IMR-90 (cell line): ENCODE results near the gene YKT6. TPM values are rescaled to one million over a fixed set of nuclear protein-coding genes. Genes with fewer than 3 reads are reported as not detected.

Experiments
- ATAC-seq: fragments of 200-7000 bp; cut with Tn5 transposase; 2 replicates; pipeline ENCODE4 v1.9.1; 2020; ENCODE audit warnings: low read depth, mild to moderate bottlenecking, moderate library complexity
- BruUV-seq: library from RNA; stranded (reverse); fragments of 400-500 nt; replicated peaks from 2 replicates; lab custom pipeline; 2021; lab: Mats Ljungman, UMichigan
- CTCF ChIA-PET: fragments of 300-600 bp; formaldehyde crosslinking; extraction: SDS; loops from one replicate; lab custom pipeline; 2021; ENCODE audit warnings: antibody characterized with exemption; lab: Yijun Ruan, JAX
- POLR2A ChIA-PET: fragments of 300-600 bp; sonication (Branson Sonifier 250); formaldehyde crosslinking; loops from one replicate; lab custom pipeline; 2022; ENCODE audit warnings: antibody characterized with exemption; ENCODE audit not compliant: unreplicated experiment; lab: Charles Lee
- DNase-seq: peaks from one replicate; pipeline ENCODE4 v3.0.0; 2013
- H2AFZ ChIP-seq: replicated peaks from 2 replicates; pipeline ENCODE3; 2013; ENCODE audit warnings: low read length, mild to moderate bottlenecking; ENCODE audit not compliant: poor library complexity
- H2AK5ac ChIP-seq: 2 replicates; pipeline ENCODE4 v1.6.1; 2013; ENCODE audit warnings: low read depth, low read length, inconsistent platforms
- H2AK9ac ChIP-seq: replicated peaks from 2 replicates; pipeline ENCODE3; 2013; ENCODE audit warnings: mild to moderate bottlenecking, low read depth, low read length, moderate library complexity; ENCODE audit not compliant: poor library complexity
- H2BK120ac ChIP-seq: 2 replicates; pipeline ENCODE4 v1.6.1; 2013; ENCODE audit warnings: low read depth, low read length, inconsistent platforms
- H2BK15ac ChIP-seq: 3 replicates; pipeline ENCODE4 v1.6.1; 2013; ENCODE audit warnings: low read depth, low read length, inconsistent platforms
- H2BK20ac ChIP-seq: 2 replicates; pipeline ENCODE4 v1.6.1; 2013; ENCODE audit warnings: low read depth, mild to moderate bottlenecking, inconsistent platforms, low read length, moderate library complexity
- H2BK5ac ChIP-seq: 2 replicates; pipeline ENCODE4 v1.6.1; 2013; ENCODE audit warnings: mild to moderate bottlenecking, low read depth, low read length, inconsistent platforms; ENCODE audit not compliant: poor library complexity, severe bottlenecking
- H3K14ac ChIP-seq: replicated peaks from 2 replicates; pipeline ENCODE4 v1.6.1; 2013; ENCODE audit warnings: low read depth, low read length, inconsistent platforms
- H3K18ac ChIP-seq: 2 replicates; pipeline ENCODE4 v1.6.1; 2013; ENCODE audit warnings: low read depth, low read length, control low read depth
- H3K23ac ChIP-seq: 2 replicates; pipeline ENCODE4 v1.6.1; 2013; ENCODE audit warnings: low read depth, low read length, inconsistent platforms
- H3K27ac ChIP-seq: 2 replicates; pipeline ENCODE4 v1.5.1; 2013; ENCODE audit warnings: mild to moderate bottlenecking, control low read depth, low read length; ENCODE audit not compliant: insufficient read depth
- H3K27me3 ChIP-seq: 2 replicates; pipeline ENCODE4 v1.6.1; 2013; ENCODE audit warnings: low read length; ENCODE audit not compliant: control insufficient read depth, insufficient read depth
- H3K36me3 ChIP-seq: 2 replicates; pipeline ENCODE4 v1.6.1; 2013; ENCODE audit warnings: low read length, mixed read lengths; ENCODE audit not compliant: control insufficient read depth, insufficient read depth
- H3K4ac ChIP-seq: 2 replicates; pipeline ENCODE4 v1.6.1; 2013; ENCODE audit warnings: low read depth, low read length, inconsistent platforms
- H3K4me1 ChIP-seq: 2 replicates; pipeline ENCODE4 v1.6.1; 2013; ENCODE audit warnings: low read length, mixed read lengths; ENCODE audit not compliant: control insufficient read depth, insufficient read depth
- H3K4me2 ChIP-seq: 2 replicates; pipeline ENCODE4 v1.6.1; 2013; ENCODE audit warnings: low read depth, mild to moderate bottlenecking, control low read depth, low read length, moderate library complexity
- H3K4me3 ChIP-seq: 2 replicates; pipeline ENCODE4 v1.5.1; 2013; ENCODE audit warnings: low read depth, mild to moderate bottlenecking, control low read depth, low read length, moderate library complexity; ENCODE audit not compliant: insufficient read depth
- H3K56ac ChIP-seq: 2 replicates; pipeline ENCODE4 v1.6.1; 2013; ENCODE audit warnings: low read length, inconsistent platforms; ENCODE audit not compliant: insufficient read depth; ENCODE audit errors: extremely low read depth
- H3K79me1 ChIP-seq, 2 experiments: 2 replicates each; pipeline ENCODE4 v1.6.1; 2013; ENCODE audit warnings: low read length in 2 of 2, inconsistent platforms in 1 of 2, low read depth in 1 of 2
- H3K9ac ChIP-seq: 2 replicates; pipeline ENCODE4 v1.6.1; 2013; ENCODE audit warnings: low read depth, low read length, control low read depth
- H3K9me1 ChIP-seq: 2 replicates; pipeline ENCODE4 v1.6.1; 2013; ENCODE audit warnings: low read length, inconsistent platforms; ENCODE audit not compliant: insufficient read depth
- H3K9me3 ChIP-seq: 2 replicates; pipeline ENCODE4 v1.6.1; 2013; ENCODE audit warnings: low read length; ENCODE audit not compliant: control insufficient read depth, insufficient read depth
- H4K20me1 ChIP-seq: 2 replicates; pipeline ENCODE4 v1.6.1; 2013; ENCODE audit warnings: low read length, inconsistent platforms; ENCODE audit not compliant: insufficient read depth
- H4K5ac ChIP-seq: 2 replicates; pipeline ENCODE4 v1.6.1; 2013; ENCODE audit warnings: mild to moderate bottlenecking, low read depth, low read length, control low read depth
- H4K8ac ChIP-seq, 2 experiments: 2 replicates each; pipeline ENCODE4 v1.6.1; 2013; ENCODE audit warnings: low read depth in 2 of 2, low read length in 2 of 2, control low read depth in 1 of 2, inconsistent platforms in 1 of 2
- H4K91ac ChIP-seq: 2 replicates; pipeline ENCODE4 v1.6.1; 2013; ENCODE audit warnings: low read depth, low read length, inconsistent platforms; ENCODE audit not compliant: insufficient read depth
- CEBPB ChIP-seq: IDR thresholded peaks from 2 replicates; pipeline ENCODE4 v1.6.1; 2012; ENCODE audit warnings: low read depth, low read length, improper control_type of control experiment
- ELK1 ChIP-seq: fragments of 150-350 bp; IDR thresholded peaks from 2 replicates; pipeline ENCODE4 v1.6.1; 2016; ENCODE audit warnings: low read depth, mild to moderate bottlenecking, low read length, moderate library complexity, borderline replicate concordance
- MAZ ChIP-seq: IDR thresholded peaks from 2 replicates; pipeline ENCODE4 v1.6.1; 2012; ENCODE audit warnings: low read depth, mild to moderate bottlenecking, low read length, improper control_type of control experiment, moderate library complexity, borderline replicate concordance
- RAD21 ChIP-seq: IDR thresholded peaks from 2 replicates; pipeline ENCODE4 v1.6.1; 2012; ENCODE audit warnings: low read length, improper control_type of control experiment
- USF2 ChIP-seq: fragments of 150-350 bp; IDR thresholded peaks from 2 replicates; pipeline ENCODE4 v1.6.1; 2017; ENCODE audit warnings: mild to moderate bottlenecking, antibody characterized with exemption, low read length, low read depth
- WGBS, 2 experiments: methylation state at CpG; one replicate each; pipeline versions ENCODE4 v1.1.5 to v1.1.7; 2013; ENCODE audit warnings: missing lambda C conversion rate in 2 of 2; ENCODE audit not compliant: insufficient read length in 1 of 2; ENCODE audit errors: extremely low coverage in 2 of 2; 5-methylcytosine and 5-hydroxymethylcytosine counted together
- dilution Hi-C: fragments of 300-500 bp; cut with HindIII; formaldehyde crosslinking; loops from one replicate; pipeline ENCODE4 v1.14.3; 2018; ENCODE audit warnings: low sequenced_read_pairs; ENCODE audit not compliant: unreplicated experiment
- in situ Hi-C: fragments of 300-500 bp; cut with MboI; formaldehyde crosslinking; loops from 3 replicates; pipeline ENCODE4 v1.14.3; 2019; ENCODE audit warnings: low sequenced_read_pairs, inconsistent platforms, mixed read lengths
- intact Hi-C: fragments of 100-400 bp; cut with micrococcal nuclease; formaldehyde crosslinking; loops from 2 replicates; pipeline ENCODE4 v1.10.0; 2022
- polyA plus RNA-seq, 3 experiments: library from polyadenylated mRNA; depleted of rRNA; stranded (reverse); fragments of >200 nt; gene quantifications; 2 replicates each; pipeline ENCODE4 v1.2.3, GENCODE V29; 2012; ENCODE audit warnings: low replicate concordance in 1 of 3
- total RNA-seq: library from RNA; depleted of rRNA; stranded (reverse); fragments of >200 nt; gene quantifications from 2 replicates; pipeline ENCODE4 v1.2.3, GENCODE V29; 2012

Gene YKT6
- total and polyA plus RNA-seq, 2 of the 4 experiments (the other 2 are of a cell fraction): 115 to 120 TPM

GRCh38 chr7:44231088-44231487 lies 30.3 kb downstream of the YKT6 start:
- peaks cover 40% of the 10 kb centered on the region for H3K27me3 ChIP-seq
- BruUV-seq: no TSS peak
- H3K4me2 ChIP-seq: no peak overlapping the region
- DNase-seq (no peak), ATAC-seq (no peak)
- no peaks in the 10 kb centered on the region for H3K79me1 ChIP-seq
- H3K23ac ChIP-seq: no peak overlapping the region
- ChIA-PET POLR2A (no interaction called here), CTCF (interaction anchor here (0.6 to 0.9 kb wide), 2 partner anchors 14 to 211 kb away, joined by 3 to 4 read pairs; no protein-coding TSS in a partner anchor)
- no peak overlapping the region for H4K91ac ChIP-seq
- H4K8ac ChIP-seq: no peak overlapping the region
- H3K9me3 ChIP-seq: no peaks in the 10 kb centered on the region
- H3K18ac ChIP-seq: no peak overlapping the region
- H3K4ac ChIP-seq: no peak overlapping the region
- TF ChIP-seq USF2: no peak
- TF ChIP-seq ELK1: no peak
- no peak for TF ChIP-seq CEBPB
- no peak for TF ChIP-seq MAZ
- no peak for TF ChIP-seq RAD21
- no peak overlapping the region for H2AK9ac ChIP-seq
- H3K4me3 ChIP-seq: no peak overlapping the region
- H3K9me1 ChIP-seq: no peaks in the 10 kb centered on the region
- H2AK5ac ChIP-seq: no peak overlapping the region
- H2BK120ac ChIP-seq: no peak overlapping the region
- no peak overlapping the region for H3K27ac ChIP-seq
- no peak overlapping the region for H2BK20ac ChIP-seq
- no peak overlapping the region for H2BK15ac ChIP-seq
- no peak overlapping the region for H4K5ac ChIP-seq
- H3K56ac ChIP-seq: no peak overlapping the region
- no peaks in the 10 kb centered on the region for H4K20me1 ChIP-seq
- H3K14ac ChIP-seq: no peak overlapping the region
- dilution Hi-C loops (no loop called here), in situ Hi-C loops (no loop called here), intact Hi-C loops (no loop called here)
- H2AFZ ChIP-seq: no peak overlapping the region
- H2BK5ac ChIP-seq: no peak overlapping the region
- H3K36me3 ChIP-seq: no peaks in the 10 kb centered on the region
- H3K9ac ChIP-seq: no peak overlapping the region
- 87% methylated on average over 11 of the region's 12 CpGs; no CpG with 5 or more reads in 1 of the 2 experiments for WGBS, 2 experiments
- no peaks in the 10 kb centered on the region for H3K4me1 ChIP-seq
